RWPE2 (cell line): ENCODE results near the gene CASP2.

Experiments used
- ATAC-seq: fragments of 200-7000 bp; cut with Tn5 transposase; 3 replicates; pipeline ENCODE4 v1.9.1; 2021; ENCODE audit warnings: low read depth
- DNase-seq: peaks from one replicate; pipeline ENCODE4 v3.0.0-alpha.2; 2020; ENCODE audit warnings: low spot score
- H3K27ac ChIP-seq: fragments of 450-650 bp; 2 replicates; pipeline ENCODE4 v1.5.1; 2017; ENCODE audit warnings: mild to moderate bottlenecking; ENCODE audit not compliant: poor library complexity, severe bottlenecking
- H3K27me3 ChIP-seq: fragments of 250-450 bp; sonication (Bioruptor Pico); 2 replicates; pipeline ENCODE4 v1.5.1; 2021; ENCODE audit warnings: mild to moderate bottlenecking, moderate library complexity; ENCODE audit not compliant: insufficient read depth, poor library complexity, severe bottlenecking
- H3K36me3 ChIP-seq: fragments of 250-450 bp; sonication (Bioruptor Pico); 2 replicates; pipeline ENCODE4 v1.5.1; 2020; ENCODE audit warnings: low read depth, mild to moderate bottlenecking, moderate library complexity
- H3K4me1 ChIP-seq: fragments of 250-450 bp; sonication (Bioruptor Pico); 2 replicates; pipeline ENCODE4 v1.5.1; 2021; ENCODE audit warnings: mild to moderate bottlenecking, moderate library complexity; ENCODE audit not compliant: insufficient read depth, poor library complexity, severe bottlenecking
- H3K4me3 ChIP-seq: fragments of 250-450 bp; sonication (Bioruptor Pico); 2 replicates; pipeline ENCODE4 v1.5.1; 2021; ENCODE audit warnings: mild to moderate bottlenecking, moderate library complexity; ENCODE audit not compliant: severe bottlenecking
- H3K9me3 ChIP-seq: fragments of 250-450 bp; sonication (Bioruptor Pico); 2 replicates; pipeline ENCODE4 v1.5.1; 2021; ENCODE audit warnings: mild to moderate bottlenecking, moderate library complexity; ENCODE audit not compliant: severe bottlenecking
- TF ChIP-seq, protein P1 (sequence below): fragments of 450-650 bp; IDR thresholded peaks from one replicate; pipeline ENCODE4 v1.5.1; 2017; ENCODE audit warnings: mild to moderate bottlenecking, moderate library complexity; ENCODE audit not compliant: poor library complexity, severe bottlenecking

The CASP2 gene

DNA sequence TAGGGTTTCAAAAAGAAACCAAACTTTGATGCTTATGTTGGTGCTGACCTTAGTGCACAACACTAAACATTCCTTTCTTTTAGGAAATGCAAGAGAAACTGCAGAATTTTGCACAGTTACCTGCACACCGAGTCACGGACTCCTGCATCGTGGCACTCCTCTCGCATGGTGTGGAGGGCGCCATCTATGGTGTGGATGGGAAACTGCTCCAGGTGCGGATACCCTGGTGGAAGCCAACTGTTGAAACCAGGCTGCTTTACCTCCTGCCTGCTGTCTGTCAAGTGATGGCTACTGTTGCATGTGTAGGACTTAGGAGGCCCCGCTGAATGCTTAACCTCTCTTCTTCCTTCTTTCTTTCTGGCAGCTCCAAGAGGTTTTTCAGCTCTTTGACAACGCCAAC lies 11.7 kb downstream of the CASP2 start:
- TF ChIP-seq, protein P1, sequence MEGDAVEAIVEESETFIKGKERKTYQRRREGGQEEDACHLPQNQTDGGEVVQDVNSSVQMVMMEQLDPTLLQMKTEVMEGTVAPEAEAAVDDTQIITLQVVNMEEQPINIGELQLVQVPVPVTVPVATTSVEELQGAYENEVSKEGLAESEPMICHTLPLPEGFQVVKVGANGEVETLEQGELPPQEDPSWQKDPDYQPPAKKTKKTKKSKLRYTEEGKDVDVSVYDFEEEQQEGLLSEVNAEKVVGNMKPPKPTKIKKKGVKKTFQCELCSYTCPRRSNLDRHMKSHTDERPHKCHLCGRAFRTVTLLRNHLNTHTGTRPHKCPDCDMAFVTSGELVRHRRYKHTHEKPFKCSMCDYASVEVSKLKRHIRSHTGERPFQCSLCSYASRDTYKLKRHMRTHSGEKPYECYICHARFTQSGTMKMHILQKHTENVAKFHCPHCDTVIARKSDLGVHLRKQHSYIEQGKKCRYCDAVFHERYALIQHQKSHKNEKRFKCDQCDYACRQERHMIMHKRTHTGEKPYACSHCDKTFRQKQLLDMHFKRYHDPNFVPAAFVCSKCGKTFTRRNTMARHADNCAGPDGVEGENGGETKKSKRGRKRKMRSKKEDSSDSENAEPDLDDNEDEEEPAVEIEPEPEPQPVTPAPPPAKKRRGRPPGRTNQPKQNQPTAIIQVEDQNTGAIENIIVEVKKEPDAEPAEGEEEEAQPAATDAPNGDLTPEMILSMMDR = peak; percentile 67
- Histone ChIP-seq H3K27me3 (no peaks in the 10 kb centered on the region), H3K36me3 (peaks cover 98% of the 10 kb centered on the region), H3K4me1 (peaks cover 8% of the 10 kb centered on the region), H3K27ac (no peak overlapping the region), H3K9me3 (no peaks in the 10 kb centered on the region), H3K4me3 (no peak overlapping the region)
- DNase-seq (no peak), ATAC-seq (peak; percentile 51; the same call in 1 of the 3 replicates)

DNA sequence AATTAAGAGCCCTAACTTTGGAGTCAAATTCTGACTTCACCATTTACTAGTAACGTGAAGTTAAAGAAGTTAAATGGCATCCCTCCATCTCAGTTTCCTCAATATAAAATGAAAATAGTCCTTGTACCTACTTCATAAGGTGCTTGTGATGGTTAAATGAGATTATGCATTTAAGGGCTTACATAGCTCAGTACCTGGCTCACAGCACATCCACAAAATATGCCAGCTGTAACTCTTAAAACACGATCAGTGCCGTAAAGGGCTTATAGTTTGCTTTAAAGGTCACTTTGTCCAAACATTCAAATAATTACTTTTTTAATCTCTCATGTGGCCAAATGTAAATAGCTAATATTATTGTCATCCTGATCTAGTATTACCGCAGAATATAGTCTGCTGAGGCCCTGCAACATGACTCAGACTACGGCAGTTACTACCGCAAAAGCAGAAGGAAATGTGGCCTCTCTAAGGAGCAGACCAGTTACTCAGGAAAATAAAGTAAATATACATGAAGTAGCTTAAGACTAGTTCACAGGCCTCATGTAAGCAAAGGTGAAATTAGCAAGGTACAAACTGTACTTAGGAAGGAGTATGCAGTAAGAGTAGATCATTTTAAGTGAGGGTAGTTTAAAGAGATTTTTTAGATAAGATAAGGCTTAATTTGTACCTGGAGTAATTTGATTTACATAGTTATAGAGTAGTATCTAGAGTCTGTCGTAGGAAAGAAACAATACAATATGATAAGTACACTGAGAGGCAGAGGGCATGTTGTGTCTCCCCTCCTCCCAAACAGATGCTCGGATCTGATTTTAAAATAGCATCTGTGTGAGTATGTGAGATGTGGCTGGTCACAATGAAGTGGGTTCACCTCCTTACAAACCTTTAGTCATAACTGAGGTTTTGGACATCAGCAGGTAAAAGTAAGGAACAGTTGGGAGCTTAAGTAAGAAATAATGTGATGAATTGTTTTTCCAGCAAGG lies 13.1 kb downstream of the CASP2 start:
- Histone ChIP-seq H3K4me1 (peaks cover 8% of the 10 kb centered on the region), H3K36me3 (peaks cover 96% of the 10 kb centered on the region), H3K9me3 (no peaks in the 10 kb centered on the region), H3K4me3 (no peak overlapping the region), H3K27me3 (no peaks in the 10 kb centered on the region), H3K27ac (no peak overlapping the region)
- no peak for DNase-seq
- ATAC-seq = no peak
- TF ChIP-seq, protein P1 = no peak

DNA sequence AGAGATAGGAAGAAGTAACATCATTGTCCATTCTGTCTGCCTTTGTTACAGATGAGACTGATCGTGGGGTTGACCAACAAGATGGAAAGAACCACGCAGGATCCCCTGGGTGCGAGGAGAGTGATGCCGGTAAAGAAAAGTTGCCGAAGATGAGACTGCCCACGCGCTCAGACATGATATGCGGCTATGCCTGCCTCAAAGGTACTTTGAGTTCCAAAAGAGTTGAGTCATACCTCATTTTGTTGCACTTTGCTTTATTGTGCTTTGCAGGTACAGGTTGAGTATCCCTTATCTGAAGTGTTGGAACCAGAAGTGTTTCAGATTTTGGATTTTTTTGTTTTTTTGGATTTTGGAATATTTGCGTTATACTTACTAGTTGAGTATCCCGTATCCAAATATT lies 15.6 kb downstream of the CASP2 start:
- no peaks in the 10 kb centered on the region for H3K27me3 ChIP-seq
- TF ChIP-seq, protein P1 = no peak
- ATAC-seq (peak; percentile 26; the same call in 1 of the 3 replicates), DNase-seq (no peak)
- H3K9me3 ChIP-seq = no peaks in the 10 kb centered on the region
- H3K4me1 ChIP-seq = peaks cover 8% of the 10 kb centered on the region
- no peak overlapping the region for H3K27ac ChIP-seq
- peaks cover 93% of the 10 kb centered on the region for H3K36me3 ChIP-seq
- H3K4me3 ChIP-seq = no peak overlapping the region

DNA sequence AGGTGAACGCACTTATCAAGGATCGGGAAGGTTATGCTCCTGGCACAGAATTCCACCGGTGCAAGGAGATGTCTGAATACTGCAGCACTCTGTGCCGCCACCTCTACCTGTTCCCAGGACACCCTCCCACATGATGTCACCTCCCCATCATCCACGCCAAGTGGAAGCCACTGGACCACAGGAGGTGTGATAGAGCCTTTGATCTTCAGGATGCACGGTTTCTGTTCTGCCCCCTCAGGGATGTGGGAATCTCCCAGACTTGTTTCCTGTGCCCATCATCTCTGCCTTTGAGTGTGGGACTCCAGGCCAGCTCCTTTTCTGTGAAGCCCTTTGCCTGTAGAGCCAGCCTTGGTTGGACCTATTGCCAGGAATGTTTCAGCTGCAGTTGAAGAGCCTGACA lies 16.8 kb downstream of the CASP2 start:
- H3K27me3 ChIP-seq = no peaks in the 10 kb centered on the region
- no peak overlapping the region for H3K27ac ChIP-seq
- ATAC-seq (no peak), DNase-seq (no peak)
- H3K4me3 ChIP-seq = no peak overlapping the region
- TF ChIP-seq, protein P1 = no peak
- peaks cover 8% of the 10 kb centered on the region for H3K4me1 ChIP-seq
- H3K9me3 ChIP-seq = no peaks in the 10 kb centered on the region
- peaks cover 82% of the 10 kb centered on the region for H3K36me3 ChIP-seq
